ENCODE measurements around the gene PHYKPL. TPM values are rescaled to one million over a fixed set of nuclear protein-coding genes. Genes with fewer than 3 reads are reported as not detected.
"Not testable (repeated sequence)": the region's sequence is repeated elsewhere in the genome, so short reads cannot be mapped to it uniquely, and the experiment has no call there.

PHYKPL gene
- total RNA-seq, 2 donors from 2014 or later: 133 to 191 TPM

DNA sequence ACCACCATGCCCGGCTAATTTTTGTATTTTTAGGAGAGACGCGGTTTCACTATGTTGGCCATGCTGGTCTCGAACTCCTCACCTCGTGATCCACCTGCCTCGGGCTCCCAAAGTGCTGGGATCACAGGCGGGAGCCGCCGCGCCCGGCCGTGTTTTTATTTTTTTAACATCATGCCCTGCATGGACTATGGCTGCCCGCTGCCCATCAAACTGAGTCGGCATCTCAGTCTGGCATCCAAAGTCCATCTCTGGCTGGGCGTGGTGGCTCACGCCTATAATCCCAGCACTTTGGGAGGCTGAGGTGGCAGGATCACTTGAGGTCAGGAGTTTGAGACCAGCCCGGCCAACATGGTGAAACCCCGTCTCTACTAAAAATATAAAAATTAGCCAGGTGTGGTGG, 21.0 kb upstream of the PHYKPL start:
- H3K4me3 Mint-ChIP-seq; ATAC-seq; H3K36me3 Mint-ChIP-seq; H3K27ac Mint-ChIP-seq; DNase-seq (ENCODE audit: low spot score); H3K9me3 Mint-ChIP-seq; H3K27me3 Mint-ChIP-seq: not testable (repeated sequence)
- peaks cover 5 to 11% of the 10 kb centered on the region in 2 donors for H3K4me1 Mint-ChIP-seq (ENCODE audit: low read depth in 2 of 2)

DNA sequence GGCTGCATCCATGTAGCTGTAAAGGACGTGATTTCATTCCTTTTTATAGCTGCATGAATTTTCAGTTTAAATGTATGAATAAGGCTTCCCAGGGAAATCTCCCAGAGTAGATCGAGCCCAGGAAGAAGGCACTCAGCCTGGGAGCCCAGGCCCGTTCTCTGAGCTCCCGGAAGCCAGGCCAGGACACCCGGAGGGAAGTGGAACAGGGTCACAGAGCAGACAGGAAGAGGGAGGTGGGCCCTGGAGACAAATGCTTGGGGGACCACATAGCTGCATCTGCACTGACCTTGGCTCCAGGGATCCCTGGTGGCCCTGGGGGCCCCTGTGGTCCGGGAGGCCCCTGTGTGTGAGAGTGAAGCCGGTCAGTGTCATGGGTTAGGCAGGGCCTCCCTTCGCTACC, 19.7 kb upstream of the PHYKPL start:
- no peaks in the 10 kb centered on the region for H3K36me3 Mint-ChIP-seq
- ATAC-seq: no peak
- H3K4me1 Mint-ChIP-seq (ENCODE audit: low read depth in 2 of 2): peaks cover 10 to 11% of the 10 kb centered on the region in 2 donors
- no peak overlapping the region for H3K27ac Mint-ChIP-seq
- no peak for DNase-seq (ENCODE audit: low spot score)
- H3K9me3 Mint-ChIP-seq: no peaks in the 10 kb centered on the region
- no peaks in the 10 kb centered on the region for H3K27me3 Mint-ChIP-seq
- H3K4me3 Mint-ChIP-seq: no peak overlapping the region

GRCh38 chr5:178250263-178250662, 17.7 kb upstream of the PHYKPL start:
- no peaks in the 10 kb centered on the region for H3K36me3 Mint-ChIP-seq
- H3K4me1 Mint-ChIP-seq (ENCODE audit: low read depth in 2 of 2): peaks cover 11 to 15% of the 10 kb centered on the region in 2 donors
- no peak for DNase-seq (ENCODE audit: low spot score)
- H3K27ac Mint-ChIP-seq: no peak overlapping the region
- no peaks in the 10 kb centered on the region for H3K9me3 Mint-ChIP-seq
- H3K4me3 Mint-ChIP-seq: no peak overlapping the region
- no peak for ATAC-seq
- no peaks in the 10 kb centered on the region for H3K27me3 Mint-ChIP-seq

GRCh38 chr5:178249191-178249989, 16.8 kb upstream of the PHYKPL start:
- Mint-ChIP-seq H3K36me3 (no peaks in the 10 kb centered on the region), H3K27me3 (no peaks in the 10 kb centered on the region), H3K4me3 (peak overlapping the region; percentile 71), H3K9me3 (no peaks in the 10 kb centered on the region), H3K27ac (peak overlapping the region; percentile 75 to 79), H3K4me1 (ENCODE audit: low read depth in 2 of 2) (peaks cover 11 to 15% of the 10 kb centered on the region in 2 donors)
- ATAC-seq (peak; percentile 73 to 79), DNase-seq (ENCODE audit: low spot score) (no peak)

GRCh38 chr5:178248750-178249149, 16.1 kb upstream of the PHYKPL start:
- Mint-ChIP-seq H3K27me3 (no peaks in the 10 kb centered on the region), H3K4me1 (ENCODE audit: low read depth in 2 of 2) (peaks cover 11 to 15% of the 10 kb centered on the region in 2 donors), H3K36me3 (no peaks in the 10 kb centered on the region), H3K27ac (no peak overlapping the region), H3K4me3 (peak overlapping the region; percentile 71), H3K9me3 (no peaks in the 10 kb centered on the region)
- DNase-seq (ENCODE audit: low spot score) (no peak), ATAC-seq (peak in 1 of 2 donors; percentile 5)

DNA sequence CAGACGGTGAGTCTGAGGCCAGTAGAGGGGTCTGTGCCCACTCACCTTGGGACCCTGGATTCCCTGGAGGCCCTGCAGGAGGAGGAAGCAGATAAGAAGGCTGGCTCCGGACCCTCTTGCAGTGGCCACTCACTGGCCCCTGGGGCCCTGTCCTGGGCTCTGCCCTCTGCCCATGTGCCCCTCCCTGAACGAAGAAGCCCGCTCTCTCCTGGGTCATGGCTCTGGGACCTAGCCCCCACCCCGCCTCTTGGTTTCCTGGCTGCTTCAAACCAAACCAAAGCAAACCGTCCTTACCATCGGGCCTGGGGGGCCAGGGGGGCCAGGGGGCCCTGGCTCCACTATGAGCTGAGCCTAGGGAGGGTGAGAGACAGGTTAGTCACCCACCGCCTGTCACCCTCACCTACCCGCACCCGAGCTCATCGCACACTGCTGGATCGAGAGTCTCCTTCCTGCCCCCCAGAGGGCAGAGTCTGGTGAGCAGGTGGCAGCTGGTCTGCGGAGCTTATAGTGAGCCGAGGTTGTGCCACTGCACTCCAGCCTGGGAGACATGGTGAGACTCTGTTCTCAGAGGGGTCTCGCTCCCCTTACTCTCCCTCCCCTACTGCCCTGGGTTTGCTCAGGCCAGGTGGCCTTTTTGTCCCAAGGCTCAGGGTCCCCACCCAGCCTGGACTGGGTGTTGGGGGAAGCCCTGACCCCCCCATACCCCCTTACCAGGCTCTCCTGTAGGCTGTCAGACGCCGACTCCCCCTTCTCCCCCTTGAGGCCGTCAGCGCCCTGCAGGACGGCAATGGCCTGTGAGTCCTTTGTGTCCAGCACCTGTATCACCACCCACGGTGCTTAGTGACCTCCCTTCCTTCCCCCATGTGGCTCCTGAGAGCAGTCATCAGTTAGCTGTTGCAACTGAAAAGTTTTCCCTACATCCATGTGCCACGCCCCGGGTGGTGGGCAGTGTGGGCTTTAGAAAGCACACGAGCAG, 15.2 kb upstream of the PHYKPL start:
- DNase-seq (ENCODE audit: low spot score) (no peak), ATAC-seq (peak in 1 of 2 donors; percentile 45)
- H3K36me3 Mint-ChIP-seq: no peaks in the 10 kb centered on the region
- no peaks in the 10 kb centered on the region for H3K27me3 Mint-ChIP-seq
- H3K4me1 Mint-ChIP-seq (ENCODE audit: low read depth in 2 of 2): peaks cover 11 to 15% of the 10 kb centered on the region in 2 donors
- H3K27ac Mint-ChIP-seq: peak overlapping the region in 1 of 2 donors; percentile 21
- H3K4me3 Mint-ChIP-seq: no peak overlapping the region
- H3K9me3 Mint-ChIP-seq: no peaks in the 10 kb centered on the region

GRCh38 chr5:178246624-178247279, 14.2 kb upstream of the PHYKPL start:
- Mint-ChIP-seq H3K4me3 (no peak overlapping the region), H3K27ac (peak overlapping the region in 1 of 2 donors; percentile 21), H3K9me3 (no peaks in the 10 kb centered on the region), H3K36me3 (no peaks in the 10 kb centered on the region), H3K27me3 (no peaks in the 10 kb centered on the region), H3K4me1 (ENCODE audit: low read depth in 2 of 2) (peaks cover 18 to 20% of the 10 kb centered on the region in 2 donors)
- DNase-seq (ENCODE audit: low spot score) (no peak), ATAC-seq (no peak)

GRCh38 chr5:178245389-178245788, 12.8 kb upstream of the PHYKPL start:
- H3K27ac Mint-ChIP-seq: no peak overlapping the region
- H3K4me3 Mint-ChIP-seq: no peak overlapping the region
- DNase-seq (ENCODE audit: low spot score) (no peak), ATAC-seq (no peak)
- H3K4me1 Mint-ChIP-seq (ENCODE audit: low read depth in 2 of 2): peaks cover 24 to 27% of the 10 kb centered on the region in 2 donors
- H3K27me3 Mint-ChIP-seq: no peaks in the 10 kb centered on the region
- no peaks in the 10 kb centered on the region for H3K36me3 Mint-ChIP-seq
- no peaks in the 10 kb centered on the region for H3K9me3 Mint-ChIP-seq

DNA sequence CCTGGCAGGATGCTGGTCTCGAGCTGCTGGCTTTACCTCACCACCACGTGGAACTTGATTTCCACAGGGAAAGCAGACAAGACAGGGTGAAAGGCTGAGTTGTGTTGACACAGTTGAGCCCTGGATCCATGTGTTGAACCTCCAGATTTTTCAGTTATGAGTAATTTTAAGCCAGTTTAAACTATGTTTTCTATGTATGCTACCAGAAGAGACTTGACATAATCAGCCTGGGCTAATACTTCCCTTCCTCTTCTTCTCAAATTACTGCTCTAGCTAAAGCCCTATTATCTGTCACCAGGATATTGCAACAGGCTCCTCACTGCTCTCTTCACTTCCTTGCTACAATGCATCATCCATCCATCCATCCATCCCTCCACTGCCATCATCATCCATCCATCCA, 12.0 kb upstream of the PHYKPL start:
- DNase-seq (ENCODE audit: low spot score): no peak
- Mint-ChIP-seq H3K9me3 (no peaks in the 10 kb centered on the region), H3K27me3 (no peaks in the 10 kb centered on the region), H3K4me3 (no peak overlapping the region), H3K36me3 (no peaks in the 10 kb centered on the region), H3K27ac (no peak overlapping the region), H3K4me1 (ENCODE audit: low read depth in 2 of 2) (peaks cover 16 to 30% of the 10 kb centered on the region in 2 donors)
- ATAC-seq: no peak

DNA sequence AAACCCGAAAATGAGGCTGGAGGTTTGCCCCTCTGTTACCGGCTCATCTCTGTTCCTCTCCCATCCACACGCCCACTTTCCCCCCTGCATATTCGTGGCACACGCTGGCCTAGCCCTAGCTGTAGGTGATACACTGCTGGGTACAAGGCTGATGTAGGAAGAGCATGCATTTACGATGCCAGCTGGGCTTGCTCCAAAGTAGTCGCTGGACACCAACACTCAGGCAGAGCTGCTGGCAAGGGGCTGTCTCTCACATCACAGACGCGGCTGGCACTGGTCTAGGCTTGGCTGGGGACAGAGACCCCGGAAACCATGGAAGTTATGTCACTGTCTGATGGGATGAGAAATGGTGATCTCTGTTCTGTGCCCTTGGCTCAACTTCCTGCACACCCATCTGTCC, 9.8 kb upstream of the PHYKPL start:
- Mint-ChIP-seq H3K27ac (peak overlapping the region; percentile 78 to 97), H3K4me3 (peak overlapping the region; percentile 50), H3K36me3 (no peaks in the 10 kb centered on the region), H3K27me3 (no peaks in the 10 kb centered on the region), H3K9me3 (no peaks in the 10 kb centered on the region), H3K4me1 (ENCODE audit: low read depth in 2 of 2) (peaks cover 20 to 28% of the 10 kb centered on the region in 2 donors)
- no peak for DNase-seq (ENCODE audit: low spot score)
- ATAC-seq: no peak

DNA sequence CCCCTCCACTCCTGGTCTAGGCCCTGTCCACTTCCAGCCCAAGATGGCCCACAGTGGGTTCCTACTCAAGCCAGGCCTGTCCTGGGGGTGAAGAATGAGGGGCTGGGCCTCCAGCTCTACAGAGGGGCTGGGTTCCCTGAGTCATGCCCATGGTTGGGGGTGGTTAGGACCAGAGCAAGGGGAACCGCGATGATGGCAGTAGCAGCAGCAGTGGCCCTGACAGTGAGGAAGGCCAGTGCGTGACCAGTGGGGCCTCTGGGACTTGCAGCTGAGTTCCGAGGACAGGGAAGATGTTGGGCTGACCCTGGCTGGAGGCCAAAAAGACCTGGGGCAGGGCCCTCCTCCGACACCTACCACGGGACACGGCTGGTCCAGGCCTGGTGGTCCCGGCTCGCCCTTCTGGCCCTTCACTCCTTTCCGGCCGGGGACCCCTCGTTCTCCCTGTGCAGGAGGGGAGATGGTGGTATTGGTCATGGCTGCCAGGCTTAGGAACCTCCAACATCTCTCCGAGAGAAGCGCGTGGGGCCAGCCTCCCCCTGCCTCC, 9.2 kb upstream of the PHYKPL start:
- H3K36me3 Mint-ChIP-seq: no peaks in the 10 kb centered on the region
- H3K4me1 Mint-ChIP-seq (ENCODE audit: low read depth in 2 of 2): peaks cover 27 to 30% of the 10 kb centered on the region in 2 donors
- no peaks in the 10 kb centered on the region for H3K9me3 Mint-ChIP-seq
- no peaks in the 10 kb centered on the region for H3K27me3 Mint-ChIP-seq
- peak in 1 of 2 donors; percentile 0 for ATAC-seq
- no peak for DNase-seq (ENCODE audit: low spot score)
- H3K4me3 Mint-ChIP-seq: peak overlapping the region; percentile 36
- peak overlapping the region; percentile 96 to 97 for H3K27ac Mint-ChIP-seq

DNA sequence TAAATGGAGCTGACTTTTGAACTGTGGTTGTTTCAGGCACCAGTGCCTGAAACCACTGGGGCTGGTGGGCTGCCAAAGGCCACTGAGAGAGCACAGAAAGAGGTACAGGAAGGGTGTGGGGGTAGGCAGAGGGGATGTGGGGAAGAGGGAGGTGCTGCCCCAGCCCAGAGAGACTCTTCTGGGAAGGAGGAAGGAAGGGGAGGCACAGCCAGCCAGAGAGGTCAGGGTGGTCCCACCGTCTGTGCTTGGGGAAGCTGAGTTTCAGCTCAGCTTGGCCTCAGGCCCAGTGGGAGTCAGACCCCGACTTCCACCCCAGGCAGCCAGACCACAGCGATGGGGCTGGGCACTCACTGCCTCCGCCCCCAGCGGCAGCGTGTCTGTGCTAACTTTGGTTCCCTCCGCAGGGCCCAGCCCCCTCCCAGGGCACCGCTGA, 8.6 kb upstream of the PHYKPL start:
- ATAC-seq: peak in 1 of 2 donors; percentile 37

GRCh38 chr5:178240766-178241165, 8.2 kb upstream of the PHYKPL start:
- ATAC-seq (no peak), DNase-seq (ENCODE audit: low spot score) (no peak)
- H3K27me3 Mint-ChIP-seq: no peaks in the 10 kb centered on the region
- H3K9me3 Mint-ChIP-seq: no peaks in the 10 kb centered on the region
- H3K36me3 Mint-ChIP-seq: no peaks in the 10 kb centered on the region
- H3K4me1 Mint-ChIP-seq (ENCODE audit: low read depth in 2 of 2): peaks cover 37 to 38% of the 10 kb centered on the region in 2 donors
- H3K27ac Mint-ChIP-seq: peak overlapping the region; percentile 96 to 97
- peak overlapping the region; percentile 82 for H3K4me3 Mint-ChIP-seq

More for the DNA sequence above, 8.6 kb upstream of the PHYKPL start:
- H3K27ac Mint-ChIP-seq: peak overlapping the region; percentile 96 to 97
- peaks cover 32 to 35% of the 10 kb centered on the region in 2 donors for H3K4me1 Mint-ChIP-seq (ENCODE audit: low read depth in 2 of 2)
- H3K27me3 Mint-ChIP-seq: no peaks in the 10 kb centered on the region
- no peaks in the 10 kb centered on the region for H3K9me3 Mint-ChIP-seq
- no peak for DNase-seq (ENCODE audit: low spot score)
- H3K4me3 Mint-ChIP-seq: peak overlapping the region; percentile 82
- H3K36me3 Mint-ChIP-seq: no peaks in the 10 kb centered on the region
